Right lobe of liver (tissue), 6 donors: ENCODE results near the gene FNDC3B. TPM values are rescaled to one million over a fixed set of nuclear protein-coding genes. Genes with fewer than 3 reads are reported as not detected.

Source experiments
- ATAC-seq, 4 donors: fragments of 200-7000 bp; cut with Tn5 transposase; one replicate each; pipeline ENCODE4 v1.9.1; 2020; ENCODE audit warnings: mild to moderate bottlenecking in 4 of 4, moderate library complexity in 4 of 4
- DNase-seq, 3 donors: peaks; one replicate each; pipeline ENCODE4 v3.0.0-alpha.2; 2020
- H3K27ac ChIP-seq, 3 donors: fragments of 200-600 bp; one replicate each; pipeline ENCODE4 v1.8.0; 2022
- H3K27me3 ChIP-seq, 2 donors: fragments of 200-600 bp; one replicate each; pipeline ENCODE4 v1.8.0; 2022
- H3K36me3 ChIP-seq, 4 donors: fragments of 200-600 bp; sonication (generic) in 1 of 4; one replicate each; pipeline versions ENCODE4 v1.5.1 to v1.8.0; 2017 to 2022; ENCODE audit warnings: control low read depth in 1 of 4
- H3K4me1 ChIP-seq, 4 donors: fragments of 200-600 bp; sonication (generic) in 1 of 4; one replicate each; pipeline versions ENCODE4 v1.5.1 to v1.8.0; 2017 to 2022; ENCODE audit warnings: control low read depth in 1 of 4
- H3K4me3 ChIP-seq, 3 donors: fragments of 200-600 bp; one replicate each; pipeline ENCODE4 v1.8.0; 2022
- H3K9me3 ChIP-seq, 4 donors: fragments of 200-600 bp; sonication (generic) in 1 of 4; one replicate each; pipeline versions ENCODE4 v1.5.1 to v1.8.0; 2017 to 2022; ENCODE audit warnings: control low read depth in 1 of 4
- CTCF ChIP-seq, 4 donors: fragments of 200-600 bp in 3 of 4; fragments of 450-650 bp in 1 of 4; IDR thresholded peaks; one replicate each; pipeline versions ENCODE4 v1.5.1 to v1.8.0; 2016 to 2022; ENCODE audit warnings: antibody characterized with exemption in 4 of 4, mild to moderate bottlenecking in 2 of 4
- POLR2A ChIP-seq: fragments of 450-650 bp; IDR thresholded peaks from one replicate; pipeline ENCODE4 v1.6.1; 2017; ENCODE audit warnings: antibody characterized with exemption, mild to moderate bottlenecking
- WGBS: methylation state at CpG from one replicate; pipeline ENCODE4 v1.1.6; 2018; ENCODE audit warnings: low coverage, low lambda C conversion rate; ENCODE audit not compliant: insufficient coverage; ENCODE audit errors: missing lambda C conversion rate; 5-methylcytosine and 5-hydroxymethylcytosine counted together
- intact Hi-C, 2 donors: fragments of 100-400 bp; cut with DNase I; formaldehyde crosslinking; loops; one replicate each; pipeline versions ENCODE4 v1.11.2 to v1.14.1; 2022
- total RNA-seq, 6 experiments: library from RNA; depleted of rRNA in 2 of 6; stranded (reverse); fragments of >200 nt in 2 of 6; fragmentation: NEBNext Ultra II Directional in 3 of 6; extraction: Animal tissue kit (Norgen Biotek cat#: 25700) in 3 of 6; gene quantifications; one replicate each; pipeline versions ENCODE4 v1.1.0 to v1.2.4, GENCODE V29; 2016 to 2023
- donor health status: DM: no; HTN: yes; CAD: no.
- donor health status: DM: no; HTN: no; CAD: no.
- donor health status: DM: no; HTN: no; CAD: no.
- donor health status: DM: no; HTN: yes; CAD: no.
- donor health status: DM: no; HTN: yes; CAD: no.

FNDC3B gene
- total RNA-seq, 6 experiments from 2014 or later, result 40.2 to 184 (median 63.5) TPM

GRCh38 chr3:172097585-172097984 is 58.2 kb downstream of the FNDC3B start:
- Histone ChIP-seq H3K27me3 (no peaks in the 10 kb centered on the region), H3K4me1 (peaks cover 0 to 60% (median 22%) of the 10 kb centered on the region in 4 donors), H3K27ac (peak overlapping the region in 2 of 3 donors; percentile 27 to 90), H3K4me3 (no peak overlapping the region), H3K36me3 (no peaks in the 10 kb centered on the region), H3K9me3 (no peaks in the 10 kb centered on the region)
- TF ChIP-seq CTCF (IDR thresholded peaks at IDR 0.05), result no peak
- no peak for TF ChIP-seq POLR2A
- DNase-seq (no peak), ATAC-seq (no peak)
- 26% methylated on average over 1 of the region's 1 CpG for WGBS
- intact Hi-C loops, result no loop called here

GRCh38 chr3:172098698-172099494 is 59.5 kb downstream of the FNDC3B start:
- no peaks in the 10 kb centered on the region for H3K36me3 ChIP-seq
- no peak for TF ChIP-seq POLR2A
- TF ChIP-seq CTCF (IDR thresholded peaks at IDR 0.05), result no peak
- no peak overlapping the region for H3K4me3 ChIP-seq
- intact Hi-C loops, result no loop called here
- no peak for ATAC-seq
- no peaks in the 10 kb centered on the region for H3K27me3 ChIP-seq
- 72% methylated on average over 8 of the region's 9 CpGs for WGBS
- H3K27ac ChIP-seq, result peak overlapping the region in 2 of 3 donors; percentile 7 to 90
- no peaks in the 10 kb centered on the region for H3K9me3 ChIP-seq
- peaks cover 0 to 73% (median 28%) of the 10 kb centered on the region in 4 donors for H3K4me1 ChIP-seq
- DNase-seq, result no peak

GRCh38 chr3:172099495-172099808 is 60.1 kb downstream of the FNDC3B start:
- ATAC-seq (no peak), DNase-seq (no peak)
- H3K4me3 ChIP-seq, result no peak overlapping the region
- intact Hi-C loops, result no loop called here
- H3K9me3 ChIP-seq, result no peaks in the 10 kb centered on the region
- peaks cover 0 to 79% (median 30%) of the 10 kb centered on the region in 4 donors for H3K4me1 ChIP-seq
- H3K27ac ChIP-seq, result peak overlapping the region in 2 of 3 donors; percentile 7 to 90
- H3K36me3 ChIP-seq, result no peaks in the 10 kb centered on the region
- no peaks in the 10 kb centered on the region for H3K27me3 ChIP-seq
- WGBS, result 38% methylated on average over 1 of the region's 1 CpG
- TF ChIP-seq POLR2A (no peak), CTCF (IDR thresholded peaks at IDR 0.05) (no peak)

- no peaks in the 10 kb centered on the region for H3K36me3 ChIP-seq
- 38% methylated on average over 2 of the region's 2 CpGs for WGBS
- no peak for DNase-seq
- H3K27me3 ChIP-seq, result no peaks in the 10 kb centered on the region
- no peak for ATAC-seq
- no peak for TF ChIP-seq CTCF (IDR thresholded peaks at IDR 0.05)
- TF ChIP-seq POLR2A, result no peak
- H3K4me1 ChIP-seq, result peaks cover 0 to 85% (median 33%) of the 10 kb centered on the region in 4 donors
- H3K4me3 ChIP-seq, result no peak overlapping the region
- intact Hi-C loops, result no loop called here
- H3K9me3 ChIP-seq, result no peaks in the 10 kb centered on the region
- peak overlapping the region in 2 of 3 donors; percentile 58 to 90 for H3K27ac ChIP-seq
Observed at GRCh38 chr3:172100482-172100881, 61.1 kb downstream of the FNDC3B start.
